ENCODE results near the gene PHF13. TPM values are rescaled to one million over a fixed set of nuclear protein-coding genes. Genes with fewer than 3 reads are reported as not detected.

Gene PHF13
- total and polyA plus RNA-seq, 10 of the 15 experiments (the other 5 are each of a cell fraction or from before 2014, with no cell fraction given) = 0.87 to 15.4 (median 5.1) TPM

GRCh38 chr1:6625584-6626149 is 12.1 kb downstream of the PHF13 start (continued):
- no peak for TF ChIP-seq USF1 (IDR thresholded peaks at IDR 0.05; ENCODE audit: borderline replicate concordance, extremely low read length, insufficient read depth, low read depth, low read length)
- no peak for TF ChIP-seq TAF1 (IDR thresholded peaks at IDR 0.05; ENCODE audit: borderline replicate concordance, low read depth, low read length)
- TF ChIP-seq SP1 (IDR thresholded peaks at IDR 0.05; ENCODE audit: low read depth, low read length) = no peak
- TF ChIP-seq SMAD1 (IDR thresholded peaks at IDR 0.05; ENCODE audit: low read depth, partially characterized antibody) = no peak

DNA sequence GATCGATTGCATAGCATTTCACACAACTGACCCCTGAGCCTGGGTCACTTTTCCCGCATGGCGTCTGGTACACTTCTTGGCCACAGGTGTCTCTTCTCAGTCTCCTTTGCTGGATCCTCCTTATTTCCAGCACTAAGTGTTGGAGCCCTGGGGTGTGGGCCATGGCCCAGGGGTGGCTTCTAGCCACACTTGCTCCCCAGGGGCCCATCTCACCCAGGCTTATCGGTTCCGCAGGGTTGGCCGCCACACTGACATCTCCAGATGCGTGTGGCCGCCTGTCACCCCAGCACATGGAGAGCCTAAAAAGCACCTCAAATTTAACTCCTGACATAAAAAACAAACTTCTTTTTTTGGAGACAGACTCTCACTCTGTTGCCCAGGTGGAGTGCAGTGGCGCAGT is 13.5 kb downstream of the PHF13 start:
- ChIA-PET CTCF (interaction anchor here (1.2 kb wide), 1 partner anchor 19 kb away, joined by 4 read pairs; no protein-coding TSS in a partner anchor), RAD21 (ENCODE audit: unreplicated experiment) (no interaction called here), SMC1A (ENCODE audit: uncharacterized antibody, unreplicated experiment) (interaction anchor here (1.4 to 1.5 kb wide), 2 partner anchors 18 to 24 kb away, joined by 3 to 4 read pairs; no protein-coding TSS in a partner anchor), POLR2A (no interaction called here)
- intact Hi-C loops (cut with micrococcal nuclease; ENCODE audit: unreplicated experiment) (no loop called here), in situ Hi-C loops (cut with MboI) (no loop called here)
- Histone ChIP-seq H3K79me2 (ENCODE audit: control insufficient read depth, insufficient read depth, low read length) (peaks cover 22% of the 10 kb centered on the region), H3K4me2 (ENCODE audit: control insufficient read depth, insufficient read depth) (peak overlapping the region; percentile 85; the same call in 1 of the 2 replicates), H3K27ac (ENCODE audit: control insufficient read depth, insufficient read depth) (no peak overlapping the region), H3K9me3 (replicated peaks; ENCODE audit: control insufficient read depth, insufficient read depth, low read length) (no peaks in the 10 kb centered on the region), H3K27me3 (replicated peaks in 1 of 2; ENCODE audit: control insufficient read depth in 2 of 2, insufficient read depth in 2 of 2, low read length in 1 of 2) (no peaks in the 10 kb centered on the region), H2AFZ (ENCODE audit: control insufficient read depth, low read depth, low read length) (no peak overlapping the region), H3K36me3 (ENCODE audit: control insufficient read depth in 2 of 2, insufficient read depth in 2 of 2, low read length in 1 of 2) (peaks cover 6 to 7% of the 10 kb centered on the region in 2 experiments; a peak in 3 of 4 replicates), H4K20me1 (ENCODE audit: control insufficient read depth, insufficient read depth) (no peaks in the 10 kb centered on the region), H3K4me1 (ENCODE audit: control insufficient read depth, insufficient read depth, low read length) (peaks cover 16% of the 10 kb centered on the region), H3K4me3 (no peak overlapping the region), H3K9ac (ENCODE audit: control insufficient read depth, insufficient read depth, low read length) (no peak overlapping the region)
- 32% methylated on average over 9 of the region's 9 CpGs for WGBS (ENCODE audit: insufficient coverage, insufficient replicate concordance, low lambda C conversion rate, missing lambda C conversion rate)
- DNase-seq (ENCODE audit: low read depth, low spot score) (no peak), ATAC-seq (no peak), FAIRE-seq (no peak)
- no TSS peak for BruUV-seq (replicated peaks)
- TF ChIP-seq, protein P1, sequence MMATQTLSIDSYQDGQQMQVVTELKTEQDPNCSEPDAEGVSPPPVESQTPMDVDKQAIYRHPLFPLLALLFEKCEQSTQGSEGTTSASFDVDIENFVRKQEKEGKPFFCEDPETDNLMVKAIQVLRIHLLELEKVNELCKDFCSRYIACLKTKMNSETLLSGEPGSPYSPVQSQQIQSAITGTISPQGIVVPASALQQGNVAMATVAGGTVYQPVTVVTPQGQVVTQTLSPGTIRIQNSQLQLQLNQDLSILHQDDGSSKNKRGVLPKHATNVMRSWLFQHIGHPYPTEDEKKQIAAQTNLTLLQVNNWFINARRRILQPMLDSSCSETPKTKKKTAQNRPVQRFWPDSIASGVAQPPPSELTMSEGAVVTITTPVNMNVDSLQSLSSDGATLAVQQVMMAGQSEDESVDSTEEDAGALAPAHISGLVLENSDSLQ (IDR thresholded peaks at IDR 0.05) = 0 out of 2 replicates have a peak, but pooled peaks have one; percentile 16
- no peak for TF ChIP-seq TCF7 (IDR thresholded peaks at IDR 0.05; ENCODE audit: borderline replicate concordance)
